SU-DHL-6 (cell line): ENCODE results near the gene SELENOT.

Source experiments
- EZH2phosphoT487 ChIP-seq: fragments of 200-600 bp; sonication (generic), shearing (Covaris generic); conservative IDR thresholded peaks from 2 replicates; pipeline ENCODE4 v1.6.1; 2018; ENCODE audit warnings: mild to moderate bottlenecking, antibody characterized with exemption, low read length, moderate library complexity, mixed read lengths
- TF ChIP-seq, protein P1 (sequence below): fragments of 200-600 bp; sonication (generic); IDR thresholded peaks from one replicate; pipeline ENCODE4 v1.5.1; 2017; ENCODE audit warnings: antibody characterized with exemption, mild to moderate bottlenecking, low read length, moderate library complexity; ENCODE audit not compliant: insufficient read depth, poor library complexity, severe bottlenecking

DNA sequence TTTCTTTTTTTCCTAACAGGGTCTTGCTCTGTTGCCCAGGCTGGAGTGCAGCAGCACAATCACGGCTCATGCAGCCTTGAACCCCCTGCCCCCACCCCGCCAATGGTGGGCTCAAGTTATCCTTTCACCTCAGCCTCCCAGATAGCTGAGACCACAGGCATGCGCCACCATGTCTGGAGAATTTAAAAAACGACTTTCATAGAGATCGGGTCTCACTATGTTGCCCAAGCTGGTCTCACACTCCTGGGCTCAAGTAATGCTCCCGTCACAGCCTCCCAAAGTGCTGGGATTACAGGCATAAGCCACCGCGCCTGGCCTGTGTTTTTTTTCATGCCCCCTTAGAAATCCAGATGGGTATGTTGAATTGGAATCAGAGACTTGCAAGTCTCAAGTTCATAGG is 60.3 kb downstream of the SELENOT start:
- TF ChIP-seq, protein P1, sequence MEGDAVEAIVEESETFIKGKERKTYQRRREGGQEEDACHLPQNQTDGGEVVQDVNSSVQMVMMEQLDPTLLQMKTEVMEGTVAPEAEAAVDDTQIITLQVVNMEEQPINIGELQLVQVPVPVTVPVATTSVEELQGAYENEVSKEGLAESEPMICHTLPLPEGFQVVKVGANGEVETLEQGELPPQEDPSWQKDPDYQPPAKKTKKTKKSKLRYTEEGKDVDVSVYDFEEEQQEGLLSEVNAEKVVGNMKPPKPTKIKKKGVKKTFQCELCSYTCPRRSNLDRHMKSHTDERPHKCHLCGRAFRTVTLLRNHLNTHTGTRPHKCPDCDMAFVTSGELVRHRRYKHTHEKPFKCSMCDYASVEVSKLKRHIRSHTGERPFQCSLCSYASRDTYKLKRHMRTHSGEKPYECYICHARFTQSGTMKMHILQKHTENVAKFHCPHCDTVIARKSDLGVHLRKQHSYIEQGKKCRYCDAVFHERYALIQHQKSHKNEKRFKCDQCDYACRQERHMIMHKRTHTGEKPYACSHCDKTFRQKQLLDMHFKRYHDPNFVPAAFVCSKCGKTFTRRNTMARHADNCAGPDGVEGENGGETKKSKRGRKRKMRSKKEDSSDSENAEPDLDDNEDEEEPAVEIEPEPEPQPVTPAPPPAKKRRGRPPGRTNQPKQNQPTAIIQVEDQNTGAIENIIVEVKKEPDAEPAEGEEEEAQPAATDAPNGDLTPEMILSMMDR = no peak
- no peak for TF ChIP-seq EZH2phosphoT487
